K562 (cell line): ENCODE measurements around the gene HYAL1. TPM values are rescaled to one million over a fixed set of nuclear protein-coding genes. Genes with fewer than 3 reads are reported as not detected.

ENCODE experiments used
- CEBPG ChIP-seq, 3 experiments: fragments of 200-800 bp in 1 of 3; sonication (Bioruptor generic) in 1 of 3; sonication (generic) in 1 of 3; formaldehyde crosslinking in 1 of 3; IDR thresholded peaks in 2 of 3; conservative IDR thresholded peaks in 1 of 3; 2 replicates each; pipeline versions ENCODE4 v1.6.1 to v1.8.0; 2016 to 2022; ENCODE audit warnings: missing compliant biosample characterization in 2 of 3, missing genetic modification characterization in 2 of 3, mild to moderate bottlenecking in 1 of 3, missing genetic modification reagents in 1 of 3
- CEBPZ ChIP-seq: fragments of 150-350 bp; IDR thresholded peaks from 2 replicates; pipeline ENCODE4 v1.6.1; 2014; ENCODE audit warnings: low read depth, mild to moderate bottlenecking, low read length, borderline replicate concordance
- DLX4 ChIP-seq: fragments of 250-450 bp; sonication (Bioruptor Pico); IDR thresholded peaks from 2 replicates; pipeline ENCODE4 v1.6.1; 2021; ENCODE audit warnings: mild to moderate bottlenecking
- HMG20B ChIP-seq: fragments of 250-450 bp; sonication (Bioruptor Pico); IDR thresholded peaks from 2 replicates; pipeline ENCODE4 v1.5.0; 2021; ENCODE audit warnings: mild to moderate bottlenecking
- KAT7 ChIP-seq: sonication (generic); formaldehyde crosslinking; IDR thresholded peaks from 2 replicates; pipeline ENCODE4 v1.8.0; 2022; ENCODE audit warnings: missing genetic modification reagents, mild to moderate bottlenecking, borderline replicate concordance
- KLF10 ChIP-seq: fragments of 250-450 bp; sonication (Bioruptor Pico); IDR thresholded peaks from 2 replicates; pipeline ENCODE4 v1.6.1; 2021; ENCODE audit warnings: matching md5 sums
- MLLT1 ChIP-seq, 2 experiments: fragments of 450-650 bp; IDR thresholded peaks; 2 replicates each; pipeline ENCODE4 v1.6.1; 2016
- NEUROD1 ChIP-seq: fragments of 150-350 bp; IDR thresholded peaks from 2 replicates; pipeline ENCODE4 v1.6.1; 2014; ENCODE audit warnings: borderline replicate concordance, low read length, low read depth; ENCODE audit not compliant: partially characterized antibody
- OTX1 ChIP-seq: fragments of 450-650 bp; formaldehyde crosslinking; IDR thresholded peaks from 2 replicates; pipeline ENCODE4 v1.4.0; 2022; ENCODE audit warnings: mild to moderate bottlenecking
- SMAD3 ChIP-seq: fragments of 450-650 bp; formaldehyde crosslinking; conservative IDR thresholded peaks from 2 replicates; pipeline ENCODE4 v1.4.0; 2020; ENCODE audit warnings: mild to moderate bottlenecking
- SMAD4 ChIP-seq: fragments of 250-450 bp; sonication (Bioruptor Pico); conservative IDR thresholded peaks from 2 replicates; pipeline ENCODE4 v1.8.0; 2021; ENCODE audit warnings: inconsistent platforms, mild to moderate bottlenecking, moderate library complexity
- THRA ChIP-seq: fragments of 450-650 bp; IDR thresholded peaks from 2 replicates; pipeline ENCODE4 v1.6.1; 2017; ENCODE audit warnings: mild to moderate bottlenecking, moderate library complexity
- ZBTB5 ChIP-seq: fragments of 450-650 bp; IDR thresholded peaks from 2 replicates; pipeline ENCODE4 v1.6.1; 2017; ENCODE audit warnings: antibody characterized with exemption
- ZNF184 ChIP-seq: sonication (generic); formaldehyde crosslinking; IDR thresholded peaks from 2 replicates; pipeline ENCODE4 v1.5.0; 2020; ENCODE audit warnings: missing genetic modification reagents
- ZNF239 ChIP-seq: fragments of 250-450 bp; sonication (Bioruptor Pico); IDR thresholded peaks from 2 replicates; pipeline ENCODE4 v1.4.0; 2020; ENCODE audit warnings: mild to moderate bottlenecking
- ZNF282 ChIP-seq: sonication (generic); formaldehyde crosslinking; IDR thresholded peaks from 2 replicates; pipeline ENCODE4 v1.8.1; 2023; ENCODE audit warnings: missing genetic modification reagents
- ZNF586 ChIP-seq: fragments of 450-650 bp; formaldehyde crosslinking; conservative IDR thresholded peaks from 2 replicates; pipeline ENCODE4 v1.4.0; 2020; ENCODE audit warnings: mild to moderate bottlenecking, moderate library complexity
- ZSCAN32 ChIP-seq: fragments of 450-650 bp; formaldehyde crosslinking; IDR thresholded peaks from 2 replicates; pipeline ENCODE4 v1.4.0; 2020; ENCODE audit warnings: mild to moderate bottlenecking, moderate library complexity
- polyA plus RNA-seq, 8 experiments: library from polyadenylated mRNA; depleted of rRNA in 4 of 8; stranded (reverse) in 5 of 8; unstranded in 3 of 8; fragments of >200 nt; fragmentation: Nextera tagmentation in 2 of 8; fragmentation: Illumina TruSeq in 1 of 8; extraction: Ambion mirVana in 2 of 8; extraction: Trizol in 1 of 8; gene quantifications; 2 replicates each; pipeline versions ENCODE4 v1.2.1 to v1.2.3, GENCODE V29; 2011 to 2014; ENCODE audit warnings: inconsistent platforms in 1 of 8, missing spikeins in 1 of 8
- total RNA-seq, 7 experiments: library from RNA; depleted of rRNA in 6 of 7; stranded (reverse); fragments of >200 nt in 6 of 7; fragmentation: Illumina TruSeq in 2 of 7; extraction: Trizol in 2 of 7; gene quantifications; 2 replicates each; pipeline versions ENCODE4 v1.2.1 to v1.2.3, GENCODE V29; 2011 to 2021; ENCODE audit warnings: low replicate concordance in 1 of 7

The HYAL1 gene
- total and polyA plus RNA-seq, 9 of the 15 experiments (the other 6 are each of a cell fraction or from before 2014, with no cell fraction given): 1.4 to 8.5 (median 4.7) TPM

- no peak for TF ChIP-seq CEBPZ
- no peak for TF ChIP-seq ZSCAN32 (CRISPR knock-in tag)
- TF ChIP-seq KAT7 (CRISPR knock-in tag): no peak; the same call in 1 of the 2 replicates
- TF ChIP-seq ZNF586: no peak
- TF ChIP-seq ZNF239 (CRISPR knock-in tag): no peak
- no peak for TF ChIP-seq KLF10 (CRISPR knock-in tag)
- peak in 1 of 2 experiments; percentile 45; a peak in 1 of 4 replicates for TF ChIP-seq MLLT1 (IDR thresholded peaks at IDR 0.05)
- TF ChIP-seq THRA: no peak
- TF ChIP-seq ZBTB5: 0 out of 2 replicates have a peak, but pooled peaks have one; percentile 16
- TF ChIP-seq SMAD4 (CRISPR knock-in tag): no peak
- no peak for TF ChIP-seq HMG20B
- no peak for TF ChIP-seq SMAD3 (CRISPR knock-in tag)
- no peak for TF ChIP-seq ZNF184 (CRISPR knock-in tag)
- TF ChIP-seq NEUROD1: peak; percentile 36
- TF ChIP-seq ZNF282 (CRISPR knock-in tag): 0 out of 2 replicates have a peak, but pooled peaks have one; percentile 56
- no peak for TF ChIP-seq DLX4 (CRISPR knock-in tag)
- no peak for TF ChIP-seq OTX1 (CRISPR knock-in tag)
- no peak for TF ChIP-seq CEBPG (CRISPR knock-in tag; IDR thresholded peaks at IDR 0.05)
- no peak for TF ChIP-seq CEBPG (tag; conservative IDR thresholded peaks at IDR 0.05 in 1 of 2, IDR thresholded peaks at IDR 0.05 in 1 of 2)
Observed at GRCh38 chr3:50337175-50337861, 33.9 kb upstream of the HYAL1 start (continued).
